ENCODE results near the gene MLANA. TPM values are rescaled to one million over a fixed set of nuclear protein-coding genes. Genes with fewer than 3 reads are reported as not detected.

MLANA gene
- polyA plus RNA-seq, 3 donors = not detected

- H3K36me3 ChIP-seq (replicated peaks in 1 of 2; ENCODE audit: control insufficient read depth in 1 of 2, insufficient read depth in 2 of 2, low read length in 2 of 2) = peaks cover 24 to 37% of the 10 kb centered on the region in 2 donors
- H3K27me3 ChIP-seq (ENCODE audit: control insufficient read depth in 2 of 2, insufficient read depth in 2 of 2, low read length in 2 of 2) = no peaks in the 10 kb centered on the region
- H3K9ac ChIP-seq (ENCODE audit: insufficient read depth, low read length, poor library complexity, severe bottlenecking) = no peak overlapping the region
- H2AFZ ChIP-seq (ENCODE audit: insufficient read depth, low read depth, low read length, poor library complexity, severe bottlenecking) = no peak overlapping the region
- no peak overlapping the region for H3K27ac ChIP-seq (ENCODE audit: low read depth in 1 of 2, low read length in 2 of 2)
- H3K36me3 Mint-ChIP-seq = peaks cover 35 to 43% of the 10 kb centered on the region in 2 donors
- H4K20me1 ChIP-seq (ENCODE audit: insufficient read depth, low read length) = no peaks in the 10 kb centered on the region
- H3K79me2 ChIP-seq (ENCODE audit: insufficient read depth, low read length) = no peaks in the 10 kb centered on the region
- no peaks in the 10 kb centered on the region for H3K9me3 ChIP-seq (replicated peaks in 1 of 2; ENCODE audit: control insufficient read depth in 1 of 2, insufficient read depth in 1 of 2, low read length in 2 of 2)
- peaks cover 0 to 2% (median 0%) of the 10 kb centered on the region in 3 donors for H3K27me3 Mint-ChIP-seq (ENCODE audit: low read depth in 3 of 3)
- no peak overlapping the region for H3K27ac Mint-ChIP-seq
- no peaks in the 10 kb centered on the region for H3K9me3 Mint-ChIP-seq
- H3K4me2 ChIP-seq (replicated peaks; ENCODE audit: extremely low read depth, low read length, poor library complexity, severe bottlenecking) = no peak overlapping the region
- TF ChIP-seq CTCF (IDR thresholded peaks at IDR 0.05) = no peak
- H3K4me1 ChIP-seq (ENCODE audit: control insufficient read depth in 1 of 2, insufficient read depth in 2 of 2, low read length in 2 of 2) = no peaks in the 10 kb centered on the region
- no peak overlapping the region for H3K4me3 Mint-ChIP-seq
- H3K4me3 ChIP-seq (replicated peaks in 1 of 3; ENCODE audit: low read depth in 2 of 3, low read length in 3 of 3) = no peak overlapping the region
- no peaks in the 10 kb centered on the region for H3K4me1 Mint-ChIP-seq
- intact Hi-C loops (cut with micrococcal nuclease) = no loop called here
- WGBS (ENCODE audit: insufficient coverage) = no CpG with 5 or more reads among the region's 3 CpGs
- DNase-seq = no peak
Measured at GRCh38 chr9:5918460-5918859, 27.8 kb downstream of the MLANA start.

GRCh38 chr9:5920860-5921328 is 30.2 kb downstream of the MLANA start:
- intact Hi-C loops (cut with micrococcal nuclease) = no loop called here
- H3K36me3 Mint-ChIP-seq = peaks cover 44 to 56% of the 10 kb centered on the region in 2 donors
- H3K27me3 Mint-ChIP-seq (ENCODE audit: low read depth in 3 of 3) = no peaks in the 10 kb centered on the region
- Histone ChIP-seq H4K20me1 (ENCODE audit: insufficient read depth, low read length) (no peaks in the 10 kb centered on the region), H3K4me1 (ENCODE audit: control insufficient read depth in 1 of 2, insufficient read depth in 2 of 2, low read length in 2 of 2) (no peaks in the 10 kb centered on the region), H3K27ac (ENCODE audit: low read depth in 1 of 2, low read length in 2 of 2) (no peak overlapping the region), H3K27me3 (ENCODE audit: control insufficient read depth in 2 of 2, insufficient read depth in 2 of 2, low read length in 2 of 2) (no peaks in the 10 kb centered on the region), H3K36me3 (replicated peaks in 1 of 2; ENCODE audit: control insufficient read depth in 1 of 2, insufficient read depth in 2 of 2, low read length in 2 of 2) (peaks cover 35 to 58% of the 10 kb centered on the region in 2 donors), H3K4me3 (replicated peaks in 1 of 3; ENCODE audit: low read depth in 2 of 3, low read length in 3 of 3) (no peak overlapping the region), H2AFZ (ENCODE audit: insufficient read depth, low read depth, low read length, poor library complexity, severe bottlenecking) (no peak overlapping the region), H3K9ac (ENCODE audit: insufficient read depth, low read length, poor library complexity, severe bottlenecking) (no peak overlapping the region), H3K9me3 (replicated peaks in 1 of 2; ENCODE audit: control insufficient read depth in 1 of 2, insufficient read depth in 1 of 2, low read length in 2 of 2) (no peaks in the 10 kb centered on the region), H3K4me2 (replicated peaks; ENCODE audit: extremely low read depth, low read length, poor library complexity, severe bottlenecking) (no peak overlapping the region), H3K79me2 (ENCODE audit: insufficient read depth, low read length) (no peaks in the 10 kb centered on the region)
- H3K4me1 Mint-ChIP-seq = no peaks in the 10 kb centered on the region
- no peak overlapping the region for H3K4me3 Mint-ChIP-seq
- WGBS (ENCODE audit: insufficient coverage) = 88% methylated on average over 2 of the region's 2 CpGs
- TF ChIP-seq CTCF (IDR thresholded peaks at IDR 0.05) = no peak
- H3K9me3 Mint-ChIP-seq = no peaks in the 10 kb centered on the region
- no peak overlapping the region for H3K27ac Mint-ChIP-seq
- DNase-seq = no peak
